GM19099 (cell line): ENCODE measurements around the gene TREX2.

Source experiments
- POLR2A ChIP-seq: IDR thresholded peaks from 3 replicates; pipeline ENCODE4 v1.6.1; 2011; ENCODE audit warnings: low read depth; ENCODE audit not compliant: insufficient read length; ENCODE audit errors: extremely low read depth

TREX2 gene

DNA sequence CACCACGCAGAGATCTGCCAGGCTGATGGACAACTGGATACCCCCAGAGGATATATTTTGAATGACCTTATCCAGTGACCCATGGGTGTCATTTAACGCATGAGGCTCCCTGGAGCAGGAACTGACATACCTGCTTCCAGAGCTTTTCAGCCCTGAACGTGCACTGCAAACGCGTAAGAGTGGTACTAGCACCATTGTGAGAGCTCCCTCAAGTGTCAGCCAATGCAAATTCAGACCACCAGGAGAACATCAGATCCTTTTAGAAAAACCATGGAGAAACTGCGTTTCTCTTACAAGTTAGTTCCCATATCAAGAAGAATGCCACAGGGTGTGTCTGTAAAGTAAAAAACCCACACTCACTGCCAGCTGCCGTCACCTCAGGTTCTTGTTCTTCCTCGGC lies 7.3 kb downstream of the TREX2 start:
- TF ChIP-seq POLR2A: no peak

DNA sequence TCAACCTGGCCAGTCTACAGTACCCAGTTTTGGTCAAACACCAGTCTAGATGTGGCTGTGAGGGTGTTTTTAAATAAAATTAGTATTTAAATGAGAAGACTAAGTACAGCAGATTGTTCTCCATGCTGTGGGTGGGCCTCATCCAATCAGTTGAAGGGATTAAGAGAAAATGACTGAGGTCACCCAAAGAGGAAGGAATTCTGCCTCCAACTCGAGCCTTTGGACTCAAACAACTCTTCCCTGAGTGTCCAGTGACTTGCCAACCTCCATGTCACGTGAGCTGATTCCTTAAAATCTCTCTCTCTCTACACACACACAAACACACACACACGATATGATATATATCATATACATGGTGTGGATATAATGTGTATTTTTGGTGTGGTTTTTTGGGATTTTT lies 10.0 kb downstream of the TREX2 start:
- no peak for TF ChIP-seq POLR2A

DNA sequence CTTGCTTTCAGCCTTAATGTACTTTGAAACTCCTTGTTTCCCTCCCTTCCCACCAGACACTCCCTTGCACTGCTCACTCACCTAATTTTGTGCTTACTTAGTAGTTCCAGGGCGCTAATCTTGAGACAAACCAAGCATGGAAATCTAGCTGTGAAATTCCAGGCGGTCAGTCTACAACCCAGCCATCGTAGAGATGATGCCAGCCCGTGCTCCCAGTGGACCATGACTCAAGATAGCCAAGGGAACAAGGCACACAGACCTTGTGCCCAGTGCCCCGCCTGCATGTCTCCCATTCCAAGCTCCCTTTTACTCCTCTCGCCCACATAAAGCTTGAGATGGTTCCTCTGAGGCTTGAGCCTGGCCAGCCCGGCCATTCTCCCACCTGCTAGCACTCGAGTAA lies 11.1 kb downstream of the TREX2 start:
- TF ChIP-seq POLR2A: no peak

DNA sequence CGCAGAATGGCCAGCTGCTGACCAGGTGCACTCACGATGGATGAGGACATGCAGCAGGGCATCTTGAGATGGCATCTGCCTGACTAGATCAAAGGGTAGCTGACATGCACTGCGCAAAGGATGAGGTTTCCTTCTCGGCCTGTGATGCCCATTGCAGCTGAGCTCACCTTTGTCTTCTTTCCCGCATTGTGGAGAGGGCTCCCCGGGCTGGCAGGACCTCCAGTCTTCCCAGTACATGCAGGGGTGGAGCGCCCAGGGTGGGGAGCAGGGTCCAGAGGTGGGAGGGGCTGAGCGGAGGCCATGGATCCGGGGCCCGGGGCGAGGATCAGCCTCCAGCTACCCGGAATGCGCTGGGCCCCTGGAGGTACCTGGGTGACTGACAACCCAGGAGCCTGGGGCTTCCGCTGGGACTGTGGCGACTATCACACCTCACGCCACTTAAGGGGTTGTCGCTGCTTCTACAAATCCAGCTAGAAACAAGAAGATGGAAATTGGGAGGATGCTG lies 12.0 kb downstream of the TREX2 start:
- no peak for TF ChIP-seq POLR2A

DNA sequence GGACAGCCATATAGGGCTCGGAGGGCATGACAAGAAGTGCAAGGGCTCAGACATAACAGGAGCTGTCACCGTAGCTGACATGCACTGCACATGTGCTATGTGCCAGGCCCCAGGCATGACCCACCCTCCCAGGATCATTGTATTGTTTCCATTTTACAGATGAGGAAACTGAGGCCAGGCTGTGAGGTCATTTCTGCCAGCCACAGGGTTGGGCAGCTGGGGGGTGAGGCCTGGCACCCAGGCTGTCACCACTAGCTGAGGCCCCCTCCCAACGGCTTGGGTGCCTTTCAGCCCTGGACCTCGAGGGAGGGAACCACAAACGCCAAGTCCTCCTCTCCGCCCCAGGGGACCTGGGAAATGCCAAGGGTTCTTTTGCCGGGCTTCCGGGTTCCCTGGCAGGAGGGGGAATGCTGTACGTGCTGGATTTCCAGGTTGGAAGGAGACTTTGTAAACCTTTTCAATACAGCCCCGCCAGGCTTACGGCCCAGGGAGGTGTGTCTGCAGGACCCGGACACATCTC lies 12.6 kb downstream of the TREX2 start:
- TF ChIP-seq POLR2A: no peak

DNA sequence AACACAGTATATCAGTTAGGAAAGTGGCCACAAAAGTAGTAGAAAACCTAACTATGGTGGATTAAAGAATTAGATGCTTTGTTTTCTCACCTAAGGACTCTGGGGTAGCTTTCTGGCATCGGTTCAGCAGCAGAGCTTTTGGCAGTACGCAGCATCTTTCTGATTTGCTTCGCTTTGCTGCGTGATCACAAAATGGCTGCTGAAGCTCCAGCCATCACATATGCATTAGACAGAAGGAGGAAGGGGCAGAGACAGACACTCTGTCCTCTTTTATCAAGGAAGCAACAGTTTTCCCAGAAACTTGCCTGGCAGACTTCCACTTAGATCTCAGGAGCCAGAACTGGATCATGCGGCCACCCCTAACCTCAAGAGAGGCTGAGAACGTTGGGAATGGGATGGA lies 15.1 kb downstream of the TREX2 start:
- TF ChIP-seq POLR2A: no peak

DNA sequence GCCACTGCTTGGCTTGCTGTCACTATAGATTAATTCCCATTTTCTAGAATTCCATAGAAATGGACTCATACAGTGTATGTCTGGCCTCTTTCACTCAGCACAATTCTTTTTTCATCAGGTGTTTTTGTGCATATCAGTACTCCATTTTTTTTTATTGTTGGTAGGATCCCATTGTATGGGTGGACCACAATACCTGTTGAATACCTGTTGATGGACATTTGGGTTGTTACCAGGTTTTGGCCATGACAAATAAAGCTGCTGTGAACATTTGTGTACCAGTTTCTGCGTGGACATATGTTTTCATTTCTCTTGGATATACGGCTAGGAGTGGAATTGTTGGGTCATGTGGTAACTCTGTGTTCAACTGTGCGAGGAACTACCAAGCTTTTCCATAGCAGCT lies 19.7 kb downstream of the TREX2 start:
- no peak for TF ChIP-seq POLR2A

DNA sequence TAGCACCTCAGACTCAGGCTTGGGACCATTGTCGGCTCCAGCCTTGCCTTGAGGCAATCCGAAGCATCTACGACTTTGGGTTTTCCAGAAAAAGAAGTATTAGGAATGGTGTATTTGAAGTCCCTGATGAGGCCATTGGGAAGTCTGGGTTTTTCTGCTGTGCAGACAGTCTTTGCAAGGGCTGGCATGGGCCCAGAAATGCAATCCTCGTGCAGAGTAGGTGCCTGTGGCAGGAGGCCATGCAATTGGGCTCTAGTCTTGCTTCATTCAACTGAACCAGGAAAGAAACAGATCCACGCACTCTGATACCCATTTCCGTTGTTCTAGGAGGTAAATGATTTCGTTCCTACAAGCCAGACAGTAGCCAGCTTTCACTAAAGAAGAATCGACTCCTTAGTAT lies 22.2 kb downstream of the TREX2 start:
- no peak for TF ChIP-seq POLR2A

DNA sequence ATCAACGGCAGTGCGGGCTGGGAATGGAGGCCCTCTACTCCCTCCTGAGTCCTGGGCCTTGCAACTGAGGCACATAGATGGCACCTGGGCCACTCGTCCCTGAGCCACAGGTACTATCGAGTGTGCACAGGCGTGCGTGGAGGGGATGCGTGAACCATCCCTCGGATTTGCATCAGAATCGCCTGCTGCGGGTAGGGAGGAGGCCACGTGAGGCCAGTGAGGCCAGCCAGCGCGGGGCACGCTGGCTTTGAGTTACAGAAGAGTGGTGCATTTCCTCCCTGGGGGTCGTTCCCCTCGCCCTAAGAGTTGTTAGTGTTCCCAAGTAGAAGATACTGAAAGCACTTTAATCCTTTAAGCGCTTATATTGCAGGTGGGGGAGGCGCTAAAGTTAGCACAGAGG lies 24.0 kb downstream of the TREX2 start:
- TF ChIP-seq POLR2A: no peak

DNA sequence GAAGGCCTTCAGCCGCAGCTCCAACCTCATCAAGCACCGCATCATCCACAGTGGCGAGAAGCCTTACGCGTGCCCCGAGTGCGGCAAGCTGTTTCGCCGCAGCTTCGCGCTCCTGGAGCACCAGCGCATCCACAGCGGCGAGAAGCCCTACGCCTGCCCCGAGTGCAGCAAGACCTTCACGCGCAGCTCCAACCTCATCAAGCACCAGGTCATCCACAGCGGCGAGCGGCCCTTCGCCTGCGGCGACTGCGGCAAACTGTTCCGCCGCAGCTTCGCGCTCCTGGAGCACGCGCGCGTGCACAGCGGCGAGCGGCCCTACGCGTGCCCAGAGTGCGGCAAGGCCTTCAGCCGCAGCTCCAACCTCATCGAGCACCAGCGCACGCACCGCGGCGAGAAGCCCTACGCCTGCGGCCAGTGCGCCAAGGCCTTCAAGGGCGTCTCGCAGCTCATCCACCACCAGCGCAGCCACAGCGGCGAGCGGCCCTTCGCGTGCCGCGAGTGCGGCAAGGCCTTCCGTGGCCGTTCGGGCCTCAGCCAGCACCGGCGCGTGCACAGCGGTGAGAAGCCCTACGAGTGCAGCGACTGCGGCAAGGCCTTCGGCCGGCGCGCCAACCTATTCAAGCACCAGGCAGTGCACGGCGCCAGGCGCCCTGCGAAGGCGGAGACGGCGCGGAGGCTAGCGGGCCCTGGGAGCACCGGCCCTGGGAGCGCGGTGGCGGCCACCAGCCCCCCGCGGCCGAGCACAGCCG lies 24.8 kb downstream of the TREX2 start:
- TF ChIP-seq POLR2A: no peak

DNA sequence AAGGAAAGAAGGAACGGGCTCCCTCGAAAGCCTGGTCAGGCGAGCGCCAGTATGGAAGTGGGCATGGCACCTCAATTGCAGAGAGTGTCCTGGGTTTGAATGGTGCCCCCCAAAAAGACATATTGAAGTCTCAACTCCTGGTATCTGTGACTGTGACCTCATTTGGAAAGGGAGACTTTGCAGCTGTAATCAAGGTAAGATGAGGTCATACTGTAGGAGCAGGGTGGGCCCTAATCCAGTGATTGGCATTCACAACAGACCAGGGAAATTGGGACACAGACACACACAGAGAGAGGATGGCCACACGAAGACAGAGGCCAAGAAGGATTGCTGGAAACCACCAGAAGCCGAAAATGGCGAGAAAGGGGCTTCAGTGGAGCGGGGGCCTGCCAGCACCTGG lies 28.2 kb downstream of the TREX2 start:
- TF ChIP-seq POLR2A: no peak

DNA sequence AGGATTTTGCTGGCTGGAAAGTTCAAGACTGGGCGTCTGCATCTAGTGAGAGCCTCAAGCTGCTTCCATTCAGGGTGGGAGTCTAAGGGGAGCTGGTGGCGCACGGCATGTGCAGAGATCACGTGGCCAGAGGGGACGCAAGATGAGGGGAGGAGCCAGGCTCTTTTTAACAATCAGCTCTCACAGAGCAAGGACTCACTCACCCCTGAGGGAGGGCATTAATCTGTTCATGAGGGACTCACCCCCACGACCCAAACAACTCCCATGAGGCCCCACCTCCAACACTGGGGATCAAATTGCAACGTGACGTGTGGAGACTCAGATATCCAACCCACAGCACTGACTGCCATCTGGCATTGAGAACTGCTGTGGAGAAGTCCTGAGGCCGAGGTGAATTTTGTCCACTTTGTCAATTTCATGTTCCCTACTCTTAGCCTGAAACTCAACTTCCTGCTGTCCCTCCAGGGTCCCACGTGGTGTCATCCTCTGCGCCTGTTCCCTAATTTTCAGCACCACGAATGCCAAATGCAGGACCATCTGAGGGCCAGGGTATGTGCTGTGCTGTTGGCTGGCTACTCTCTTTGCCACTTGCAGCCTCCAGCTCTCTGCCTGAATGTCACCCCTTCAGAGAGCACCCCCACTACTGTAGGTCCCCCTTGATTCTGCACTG lies 28.9 kb downstream of the TREX2 start:
- TF ChIP-seq POLR2A: no peak

DNA sequence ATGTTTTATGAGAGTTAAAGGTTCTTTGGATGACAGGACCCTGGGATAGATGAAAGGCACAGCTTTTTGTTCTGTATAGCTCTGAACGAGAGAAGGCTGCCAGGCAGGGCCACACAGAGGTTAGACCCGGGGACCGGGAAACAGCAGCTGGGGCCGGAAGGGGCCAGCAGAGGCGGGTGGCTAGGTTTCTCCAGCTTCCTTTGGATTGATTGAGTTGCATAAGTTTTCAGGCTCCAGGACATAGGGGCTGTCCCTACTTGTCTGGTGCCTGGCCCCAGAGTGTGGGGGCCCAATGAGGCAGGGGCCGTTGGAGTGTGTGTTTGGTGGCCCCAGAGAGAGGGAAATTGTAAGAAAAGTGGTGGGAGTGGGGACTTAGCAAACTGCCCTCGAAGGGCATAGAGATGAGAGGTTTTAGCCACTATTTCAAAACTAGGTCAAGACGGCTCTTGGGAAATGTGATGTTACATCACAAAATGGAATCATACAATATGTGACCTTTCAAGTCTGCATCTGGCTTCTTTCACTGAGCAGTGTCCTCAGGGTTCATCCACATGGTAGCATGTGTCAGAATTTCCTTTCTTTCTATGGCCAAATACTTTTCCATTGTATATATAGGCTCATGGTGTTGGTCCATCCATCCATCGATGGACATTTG lies 30.9 kb downstream of the TREX2 start:
- no peak for TF ChIP-seq POLR2A

DNA sequence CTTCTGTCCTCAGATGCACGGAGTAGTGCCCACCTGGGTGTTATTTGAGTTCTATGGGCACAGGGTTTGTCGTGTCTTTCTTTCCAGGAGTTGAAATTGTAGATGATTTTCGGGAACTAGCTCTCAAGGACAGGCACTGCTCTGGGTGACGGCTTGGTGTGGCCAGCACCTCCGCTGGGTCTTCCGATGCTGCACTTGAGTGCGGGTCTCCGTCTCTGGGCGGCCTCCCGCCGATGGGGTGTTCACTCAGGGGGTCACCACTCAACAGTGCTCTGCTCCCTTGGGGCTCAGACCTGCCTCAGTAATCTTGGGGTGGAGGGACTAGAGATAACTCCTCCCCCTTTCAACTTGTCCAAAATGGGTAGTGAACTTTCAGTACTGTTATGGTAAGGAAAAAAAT lies 32.1 kb downstream of the TREX2 start:
- TF ChIP-seq POLR2A: no peak

DNA sequence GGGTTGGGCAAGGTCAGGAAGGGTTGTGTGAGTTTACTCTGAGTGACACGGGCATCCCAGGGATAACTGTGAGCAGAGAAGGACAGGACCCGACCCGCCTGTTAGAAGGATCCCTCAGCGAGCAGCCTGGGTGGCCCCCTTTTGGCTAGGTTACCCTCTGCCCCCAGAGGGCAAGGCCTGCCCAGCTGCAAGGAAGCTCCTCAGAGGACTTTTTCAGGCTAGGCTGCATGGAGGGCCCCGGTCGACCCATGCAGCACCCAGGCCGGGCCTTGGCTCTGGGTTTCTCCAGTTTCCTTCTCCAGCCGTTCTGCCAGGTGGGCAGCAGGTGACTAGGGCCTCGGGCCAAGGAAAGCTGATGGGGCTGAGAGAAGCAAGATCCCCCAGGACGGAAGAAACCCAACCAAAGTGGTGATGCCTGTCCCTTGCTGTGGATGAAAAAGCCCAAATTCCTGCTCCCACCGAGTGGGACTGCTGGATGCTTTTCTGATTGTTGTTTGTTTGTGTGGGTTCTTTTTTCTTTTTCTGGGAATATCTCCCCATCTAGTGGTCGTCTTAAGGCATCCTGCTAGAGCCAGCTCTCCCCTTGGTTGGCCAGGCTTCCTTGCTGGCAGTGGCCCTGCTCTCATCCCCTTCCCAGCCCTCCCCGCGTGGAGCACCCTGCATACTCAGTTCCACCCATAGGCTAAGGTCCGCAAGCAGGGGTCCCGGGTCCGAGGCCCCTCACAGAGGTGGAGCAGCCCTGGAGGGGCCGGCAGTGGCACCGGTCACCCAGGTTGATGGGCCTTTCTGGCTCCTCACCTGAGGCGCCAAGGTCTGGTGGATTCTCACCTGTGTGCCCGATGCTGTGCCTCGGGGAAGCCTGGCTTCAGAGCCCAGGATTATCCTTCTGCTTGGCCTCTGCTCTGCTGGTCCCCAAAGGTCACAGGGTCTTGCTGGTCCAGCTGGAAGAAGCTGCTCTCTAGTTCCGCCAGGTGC lies 32.8 kb downstream of the TREX2 start:
- TF ChIP-seq POLR2A: no peak

DNA sequence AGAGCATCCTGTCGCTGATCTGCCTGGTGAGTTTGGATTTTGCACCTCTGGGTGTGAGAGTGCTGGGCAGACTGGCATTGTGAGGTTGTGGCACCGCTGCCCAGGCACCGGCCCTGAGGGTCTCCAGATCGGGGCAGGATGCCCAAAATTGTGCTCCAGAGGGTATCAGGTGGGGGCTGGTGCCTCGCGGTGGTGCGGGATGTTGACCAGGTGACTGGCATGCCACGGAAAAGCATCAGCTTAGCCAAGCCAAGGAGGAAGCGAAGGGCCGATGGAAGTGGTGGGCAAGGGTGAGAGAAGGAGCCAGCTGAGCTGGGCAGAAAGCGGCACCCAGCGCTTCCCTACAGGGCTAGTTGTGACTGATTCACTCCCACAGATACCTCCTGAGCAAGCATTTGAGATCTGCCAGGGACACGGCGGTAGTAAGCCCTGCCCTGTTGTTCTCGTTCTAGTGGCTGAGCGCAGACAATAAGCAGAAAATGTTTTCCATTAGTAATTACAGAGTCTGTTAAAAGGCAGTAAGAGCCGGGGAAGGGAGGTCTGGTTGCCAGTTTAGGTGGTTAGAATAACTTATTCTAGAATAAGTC lies 33.8 kb downstream of the TREX2 start:
- no peak for TF ChIP-seq POLR2A
